ENCODE measurements around the gene AGBL4.
"Not testable (repeated sequence)": the region's sequence is repeated elsewhere in the genome, so short reads cannot be mapped to it uniquely, and the experiment has no call there.

The AGBL4 gene

DNA sequence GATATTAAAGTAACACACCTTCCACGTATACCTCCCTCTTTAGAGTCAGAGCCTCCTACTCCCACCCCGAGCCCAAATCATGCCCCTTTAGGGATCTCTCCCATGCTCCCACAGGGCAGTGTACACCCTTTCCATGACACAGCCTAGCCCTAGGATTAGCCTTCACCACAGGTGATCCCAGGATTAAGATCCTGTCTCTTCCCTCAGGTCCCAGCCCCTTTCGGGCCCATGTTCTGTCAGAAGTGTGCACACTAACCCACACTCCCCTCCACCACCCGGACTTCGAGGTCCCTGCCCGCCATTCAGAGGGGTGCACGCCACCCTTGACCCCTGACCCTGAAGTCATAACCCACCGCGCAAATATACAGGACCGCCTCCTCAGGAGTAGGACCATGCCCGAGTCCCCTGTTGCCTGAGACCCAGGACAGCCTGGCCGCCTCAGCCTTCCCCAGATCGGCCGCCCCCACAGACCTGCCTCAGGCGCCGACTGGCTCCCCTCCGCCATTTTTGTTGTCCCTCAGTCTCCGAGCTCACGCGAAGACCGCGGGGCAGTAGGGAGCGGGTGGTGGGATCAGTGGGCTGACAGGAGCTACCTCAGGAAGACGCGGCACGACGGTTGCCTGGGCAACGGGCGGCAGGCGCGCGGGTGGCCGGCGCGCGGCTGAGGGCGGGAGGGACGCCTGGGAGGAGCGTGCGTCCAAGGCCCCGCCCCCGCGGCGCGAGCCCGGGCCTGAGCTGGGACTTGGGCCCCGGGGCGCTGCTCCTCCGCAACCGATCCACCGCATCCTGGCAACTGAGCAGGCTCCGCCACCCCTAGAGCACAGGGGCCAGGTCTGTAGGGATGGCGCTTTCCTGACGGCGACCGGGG lies at the start of gene AGBL4:
TSS of gene AGBL4 (minus strand) at position 663 of the 868 bp plus-strand sequence.
- DNase-seq (ENCODE audit: low spot score): peak; percentile 36

- DNase-seq (ENCODE audit: low spot score): no peak
Measured at GRCh38 chr1:50066806-50067205, 43.1 kb upstream of the AGBL4 start.

DNA sequence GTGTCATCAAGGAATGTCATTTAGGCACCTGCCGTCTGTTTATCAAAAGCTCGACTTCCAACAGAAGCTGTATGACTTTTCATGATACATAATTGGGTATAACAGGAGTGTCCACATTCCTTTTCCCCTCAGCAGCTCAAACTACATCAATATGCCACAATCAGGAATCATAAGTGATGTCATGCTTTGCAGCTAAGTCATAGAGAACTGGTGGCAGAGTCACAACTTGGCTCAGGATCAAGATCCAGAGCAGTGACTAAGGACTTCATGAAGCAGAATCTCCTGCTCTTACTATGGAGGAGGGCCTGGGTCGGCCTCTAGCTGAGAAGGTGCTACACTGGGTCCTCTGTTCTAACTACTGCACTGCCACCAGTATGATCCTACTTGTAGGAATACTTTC lies 36.5 kb upstream of the AGBL4 start:
- DNase-seq (ENCODE audit: low spot score): no peak

DNA sequence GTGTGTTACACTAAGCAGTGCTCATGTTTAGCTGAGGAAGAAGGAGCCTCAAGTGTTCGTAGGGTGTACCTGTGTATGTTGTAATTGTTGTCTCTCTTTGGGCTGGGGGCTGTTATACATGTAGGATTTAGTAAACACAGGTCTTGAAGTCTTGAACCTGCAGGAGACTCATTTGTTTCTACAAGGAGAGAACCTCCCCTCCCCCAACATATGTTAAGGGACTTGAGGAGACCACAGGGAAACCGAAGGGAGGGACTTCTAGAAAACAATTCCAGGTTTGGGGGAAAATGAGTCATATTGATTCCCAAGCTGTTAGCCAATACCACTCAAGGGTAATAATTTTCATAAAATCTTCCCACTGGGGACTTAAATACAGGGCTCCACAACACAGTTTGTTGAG lies 25.0 kb upstream of the AGBL4 start:
- DNase-seq (ENCODE audit: low spot score): no peak

GRCh38 chr1:50047916-50048694 lies 24.4 kb upstream of the AGBL4 start:
- no peak for DNase-seq (ENCODE audit: low spot score)

- DNase-seq (ENCODE audit: low spot score): no peak
Measured at GRCh38 chr1:50038237-50038809, 14.6 kb upstream of the AGBL4 start.

GRCh38 chr1:50027794-50028193 lies 4.0 kb upstream of the AGBL4 start:
- DNase-seq (ENCODE audit: low spot score): no peak

GRCh38 chr1:49995734-49996133 lies 28.0 kb downstream of the AGBL4 start:
- DNase-seq (ENCODE audit: low spot score): no peak

DNA sequence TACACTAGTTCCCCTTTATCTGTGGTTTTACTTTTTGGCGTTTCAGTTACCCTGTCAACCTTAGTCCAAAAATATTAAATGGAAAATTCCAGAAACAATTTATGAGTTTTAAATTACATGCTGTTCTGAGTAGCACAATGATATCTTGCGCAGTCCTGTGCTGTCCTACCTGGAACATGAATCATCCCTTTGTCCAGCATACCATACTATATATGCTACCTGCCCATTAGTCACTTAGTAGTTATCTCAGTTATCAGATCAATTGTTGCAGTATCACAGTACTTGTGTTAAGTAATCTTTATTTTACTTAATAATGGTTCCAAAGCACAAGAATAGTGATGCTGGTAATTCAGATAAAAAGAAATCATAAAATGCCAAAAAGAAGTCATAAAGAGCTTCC lies 52.7 kb downstream of the AGBL4 start:
- DNase-seq (ENCODE audit: low spot score): no peak

DNA sequence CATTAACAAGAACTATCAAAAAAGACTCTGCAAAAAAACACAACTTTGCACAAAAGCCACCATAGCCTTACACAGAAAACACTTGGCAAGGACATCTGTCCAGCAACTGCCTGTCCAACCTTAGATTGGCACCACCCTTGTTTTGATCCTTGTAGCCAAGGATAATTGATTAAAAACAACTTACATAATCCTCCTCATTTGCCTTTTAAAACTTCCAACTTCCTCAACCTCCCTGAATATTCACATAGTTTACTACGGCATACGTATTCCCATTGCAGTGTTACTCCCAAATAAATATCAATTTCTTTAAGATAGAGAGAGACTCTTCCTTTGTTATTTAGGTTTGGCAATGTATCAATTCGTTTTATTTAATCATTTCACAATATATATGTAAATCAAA lies 72.4 kb downstream of the AGBL4 start:
- no peak for DNase-seq (ENCODE audit: low spot score)

GRCh38 chr1:49915301-49915700 lies 108.5 kb downstream of the AGBL4 start:
- DNase-seq (ENCODE audit: low spot score): not testable (repeated sequence)

- DNase-seq (ENCODE audit: low spot score): no peak
Measured at GRCh38 chr1:49906365-49906764, 117.4 kb downstream of the AGBL4 start.

- DNase-seq (ENCODE audit: low spot score): no peak
Measured at GRCh38 chr1:49864581-49864980, 159.2 kb downstream of the AGBL4 start.

GRCh38 chr1:49854741-49855140 lies 169.0 kb downstream of the AGBL4 start:
- no peak for DNase-seq (ENCODE audit: low spot score)

GRCh38 chr1:49842596-49842995 lies 181.2 kb downstream of the AGBL4 start:
- DNase-seq (ENCODE audit: low spot score): no peak

GRCh38 chr1:49841767-49842166 lies 182.0 kb downstream of the AGBL4 start:
- no peak for DNase-seq (ENCODE audit: low spot score)

GRCh38 chr1:49824261-49824660 lies 199.5 kb downstream of the AGBL4 start:
- no peak for DNase-seq (ENCODE audit: low spot score)

DNA sequence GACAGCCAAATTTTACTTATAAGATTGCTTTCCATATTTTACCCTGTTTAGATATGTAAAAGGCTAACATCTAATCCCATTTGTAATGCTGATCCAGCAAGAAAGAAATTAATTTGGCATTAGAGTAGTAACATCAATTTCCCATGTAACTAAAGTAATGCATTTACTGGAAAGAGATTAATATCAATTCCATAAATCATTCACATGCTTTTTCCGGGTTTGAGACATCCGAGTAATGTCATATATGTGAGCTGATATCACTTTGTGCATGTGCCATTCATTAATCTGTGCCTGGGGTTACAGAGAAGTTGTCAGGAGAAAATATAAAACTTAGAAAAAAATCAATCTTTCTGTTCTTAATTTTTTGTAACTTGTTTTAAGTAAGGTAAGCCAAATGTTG lies 206.1 kb downstream of the AGBL4 start:
- no peak for DNase-seq (ENCODE audit: low spot score)

- DNase-seq (ENCODE audit: low spot score): not testable (repeated sequence)
Measured at GRCh38 chr1:49787013-49787412, 236.7 kb downstream of the AGBL4 start.

- DNase-seq (ENCODE audit: low spot score): no peak
Measured at GRCh38 chr1:49765034-49765433, 258.7 kb downstream of the AGBL4 start.

DNA sequence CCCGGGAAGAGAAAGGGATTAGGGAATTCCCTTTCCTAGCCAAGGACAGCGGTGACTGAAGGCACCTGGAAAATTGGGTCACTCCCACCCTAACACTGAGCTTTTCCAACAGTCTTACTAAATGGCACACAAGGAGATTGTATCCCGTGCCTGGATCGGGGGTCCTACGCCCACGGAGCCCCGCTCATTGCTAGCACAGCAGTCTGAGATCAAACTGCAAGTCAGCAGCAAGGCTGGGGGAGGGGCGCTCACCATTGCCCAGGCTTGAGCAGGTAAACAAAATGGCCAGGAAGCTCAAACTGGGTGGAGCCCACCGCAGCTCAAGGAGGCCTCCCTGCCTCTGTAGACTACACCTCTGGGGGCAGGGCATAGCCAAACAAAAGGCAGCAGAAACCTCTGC lies 285.6 kb downstream of the AGBL4 start:
- DNase-seq (ENCODE audit: low spot score): not testable (repeated sequence)

- DNase-seq (ENCODE audit: low spot score): no peak
Measured at GRCh38 chr1:49728377-49728776, 295.4 kb downstream of the AGBL4 start.

DNA sequence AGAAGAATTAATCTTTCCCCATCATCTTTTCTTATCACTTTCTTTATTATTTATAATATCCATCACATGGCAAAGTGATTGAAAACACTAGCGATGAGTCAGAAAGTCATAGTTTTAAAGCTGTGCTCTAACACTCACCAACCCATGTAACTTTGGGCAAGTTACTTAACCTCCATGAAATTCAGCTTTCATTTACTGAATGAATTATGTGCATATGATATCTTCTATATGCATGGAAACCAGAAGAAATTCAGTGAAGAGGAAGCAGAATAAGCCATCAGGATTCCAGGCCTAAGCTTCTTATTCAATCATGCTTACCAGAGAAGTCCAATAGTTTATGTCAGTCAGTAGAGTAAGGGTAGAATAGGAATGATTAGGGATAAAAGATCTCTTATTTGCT lies 300.1 kb downstream of the AGBL4 start:
- no peak for DNase-seq (ENCODE audit: low spot score)
